HG02763 (cell line): ENCODE measurements around the gene CMA1.
"Not testable (repeated sequence)": the region's sequence is repeated elsewhere in the genome, so short reads cannot be mapped to it uniquely, and the experiment has no call there.

Experiments
- ATAC-seq: cut with Tn5 transposase; IDR thresholded peaks from one replicate; pipeline ENCODE4 v1.9.1; 2021; ENCODE audit warnings: mild to moderate bottlenecking, moderate library complexity; ENCODE audit not compliant: unreplicated experiment

The CMA1 gene, protein sequence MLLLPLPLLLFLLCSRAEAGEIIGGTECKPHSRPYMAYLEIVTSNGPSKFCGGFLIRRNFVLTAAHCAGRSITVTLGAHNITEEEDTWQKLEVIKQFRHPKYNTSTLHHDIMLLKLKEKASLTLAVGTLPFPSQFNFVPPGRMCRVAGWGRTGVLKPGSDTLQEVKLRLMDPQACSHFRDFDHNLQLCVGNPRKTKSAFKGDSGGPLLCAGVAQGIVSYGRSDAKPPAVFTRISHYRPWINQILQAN

GRCh38 chr14:24508155-24508840 lies at the start of gene CMA1:
CMA1 (minus strand) TSS chr14:24508265; CDS start chr14:24508235, 30 bp downstream.
- peak; percentile 70 for ATAC-seq

GRCh38 chr14:24556756-24557155 lies 48.7 kb upstream of the CMA1 start:
- no peak for ATAC-seq

DNA sequence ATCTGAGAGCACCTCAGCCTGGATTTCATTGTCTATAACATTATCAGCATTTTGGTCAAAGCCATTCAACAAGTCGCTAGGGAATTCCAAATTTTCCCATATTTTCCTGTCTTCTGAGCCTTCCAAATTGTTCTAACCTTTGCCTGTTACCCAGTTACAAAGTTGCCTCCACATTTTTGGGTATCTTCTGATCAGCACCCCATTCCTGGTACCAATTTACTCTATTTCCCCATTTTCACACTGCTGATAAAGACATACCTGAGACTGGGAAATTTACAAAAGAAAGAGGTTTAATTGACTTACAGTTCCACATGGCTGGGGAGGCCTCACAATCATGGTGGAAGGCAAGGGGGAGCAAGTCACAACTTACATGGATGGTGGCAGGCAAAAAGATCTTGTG lies 41.0 kb upstream of the CMA1 start:
- not testable (repeated sequence) for ATAC-seq

DNA sequence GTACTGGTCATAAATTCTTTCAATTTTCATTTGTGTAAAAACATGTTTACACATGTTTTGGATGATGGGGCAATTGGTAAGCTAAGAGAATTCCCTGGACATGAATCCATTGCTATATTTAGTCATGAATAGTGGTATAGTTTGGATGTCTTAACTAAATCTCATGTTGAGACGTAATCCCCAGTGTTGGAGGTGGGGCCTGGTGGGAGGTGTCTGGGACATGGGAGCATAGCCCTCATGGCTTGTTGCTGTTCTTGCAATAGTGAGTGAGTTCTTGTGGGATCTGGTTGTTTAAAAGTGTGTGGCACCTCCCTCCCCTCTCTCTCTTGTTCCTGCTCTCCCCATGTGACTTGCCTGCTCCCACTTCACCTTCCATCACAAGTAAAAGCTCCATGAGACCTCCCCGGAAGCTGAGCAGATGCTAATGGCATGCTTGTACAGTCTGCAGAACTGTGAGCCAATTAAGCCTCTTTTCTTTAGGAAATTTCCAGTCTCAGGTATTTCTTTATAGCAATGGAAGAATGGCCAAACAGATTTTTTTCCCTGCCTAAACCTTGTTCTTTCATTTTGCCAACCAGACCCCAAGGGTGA lies 34.4 kb upstream of the CMA1 start:
- no peak for ATAC-seq

GRCh38 chr14:24535737-24536136 lies 27.7 kb upstream of the CMA1 start:
- ATAC-seq = no peak

GRCh38 chr14:24534286-24534685 lies 26.2 kb upstream of the CMA1 start:
- no peak for ATAC-seq

- ATAC-seq = not testable (repeated sequence)
Observed at GRCh38 chr14:24525877-24526620, 18.0 kb upstream of the CMA1 start.

DNA sequence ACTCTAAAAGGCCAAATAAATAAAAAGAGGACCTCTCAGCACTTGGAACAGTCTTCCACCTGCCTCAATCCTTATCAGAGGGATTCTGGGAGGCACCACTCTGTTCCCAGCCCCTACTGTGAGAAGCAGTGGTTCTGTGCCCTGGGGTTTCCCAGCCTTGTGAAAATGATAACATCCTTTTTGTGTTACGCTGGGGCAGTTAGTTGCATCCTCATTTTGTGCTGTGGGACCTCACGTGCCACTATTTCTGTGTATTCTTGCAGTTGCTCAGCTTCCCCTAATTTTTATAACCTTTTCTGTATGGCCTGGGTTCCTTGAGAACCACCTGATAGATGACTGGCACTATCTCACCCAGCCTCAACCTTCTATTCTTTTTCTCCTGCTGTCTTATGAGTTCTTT lies 10.8 kb upstream of the CMA1 start:
- ATAC-seq = no peak

- no peak for ATAC-seq
Observed at GRCh38 chr14:24514209-24514608, 6.1 kb upstream of the CMA1 start.

GRCh38 chr14:24513009-24513408 lies 4.9 kb upstream of the CMA1 start:
- ATAC-seq = no peak

- ATAC-seq = no peak
Observed at GRCh38 chr14:24506443-24506842, 1.6 kb downstream of the CMA1 start.

DNA sequence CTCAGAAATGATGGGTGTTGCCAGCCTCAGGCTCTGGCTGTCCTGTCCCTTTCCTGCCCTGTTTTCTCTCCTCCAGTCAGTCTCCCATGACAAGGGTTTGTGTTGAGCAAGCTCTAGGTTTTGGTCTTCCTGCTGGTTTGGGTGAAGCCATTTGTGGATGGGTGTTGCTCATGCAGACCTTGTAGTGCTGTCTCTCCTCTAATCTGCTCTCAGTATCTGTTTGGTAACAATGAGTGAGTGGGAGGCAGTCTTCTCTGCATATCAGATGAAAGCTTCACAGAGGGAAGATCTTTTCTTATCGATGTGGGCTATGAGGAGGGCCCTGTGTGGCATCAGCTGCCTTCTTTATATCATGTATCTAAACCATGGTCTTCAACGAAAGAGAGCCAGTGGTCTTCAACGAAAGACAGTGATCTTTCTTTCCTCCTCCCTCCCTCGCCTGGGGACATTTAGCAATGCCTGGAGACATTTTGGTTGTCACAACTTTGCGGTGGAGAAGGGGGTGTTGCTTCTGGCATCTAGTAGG lies 3.6 kb downstream of the CMA1 start:
- no peak for ATAC-seq

GRCh38 chr14:24491586-24492408 lies 16.3 kb downstream of the CMA1 start:
- ATAC-seq = not testable (repeated sequence)

GRCh38 chr14:24483604-24484252 lies 24.3 kb downstream of the CMA1 start:
- no peak for ATAC-seq

- not testable (repeated sequence) for ATAC-seq
Observed at GRCh38 chr14:24482699-24483303, 25.3 kb downstream of the CMA1 start.

DNA sequence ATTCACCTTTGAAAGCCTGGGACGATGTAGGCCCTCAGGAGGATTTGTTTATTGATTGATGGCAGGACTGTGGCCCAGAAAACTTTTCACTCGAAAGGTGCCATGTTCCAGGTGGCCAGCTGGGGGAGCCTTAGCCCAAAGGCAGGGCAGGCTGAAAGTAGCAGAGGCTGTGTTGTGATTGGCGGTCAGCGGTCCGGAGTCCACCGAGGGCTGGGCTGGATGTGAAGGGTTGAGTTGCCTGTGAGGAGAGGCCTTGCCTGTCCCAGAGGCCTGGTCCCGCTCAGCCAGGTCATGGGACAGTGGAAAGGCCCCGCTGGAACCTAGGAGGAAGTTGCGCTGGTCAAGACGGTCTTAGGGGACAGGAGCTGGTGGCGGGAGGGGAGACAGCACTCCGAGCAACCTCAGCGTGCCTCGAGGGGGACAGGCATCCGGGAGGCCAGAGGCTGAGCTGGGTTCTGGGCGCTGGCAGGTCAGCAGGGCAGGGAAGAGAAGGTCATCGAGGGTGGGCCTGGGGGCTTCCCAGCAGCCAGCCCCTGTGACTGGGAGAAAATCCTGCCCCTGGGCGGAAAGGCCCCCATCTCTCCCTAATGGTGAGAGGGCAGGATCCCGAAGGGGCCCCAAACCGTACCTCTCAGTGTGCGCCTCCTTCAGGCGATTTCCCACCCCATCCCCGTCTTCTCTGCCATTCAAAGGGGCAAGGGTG lies 26.3 kb downstream of the CMA1 start:
- peak; percentile 71 for ATAC-seq

- not testable (repeated sequence) for ATAC-seq
Observed at GRCh38 chr14:24479999-24480398, 28.1 kb downstream of the CMA1 start.

DNA sequence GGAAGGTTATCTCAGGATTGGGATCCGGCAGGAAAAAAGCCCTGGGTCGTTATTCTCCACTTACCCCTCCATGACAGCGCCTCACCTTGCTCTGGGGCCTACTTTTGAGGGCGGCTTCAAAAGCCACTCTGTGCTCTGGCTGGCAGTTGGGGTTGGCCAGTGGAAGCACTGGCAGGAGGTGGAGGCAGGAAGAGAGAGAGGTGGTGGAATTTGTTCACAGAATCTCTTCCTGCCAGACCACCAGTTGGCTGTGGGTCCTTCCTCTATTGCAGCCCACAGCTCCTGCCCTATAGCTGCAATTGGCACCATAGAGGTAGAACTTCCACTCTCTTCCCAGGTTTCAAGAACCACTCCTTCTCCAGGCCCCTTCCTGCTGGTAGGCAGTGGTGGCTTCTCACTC lies 32.8 kb downstream of the CMA1 start:
- ATAC-seq = no peak

DNA sequence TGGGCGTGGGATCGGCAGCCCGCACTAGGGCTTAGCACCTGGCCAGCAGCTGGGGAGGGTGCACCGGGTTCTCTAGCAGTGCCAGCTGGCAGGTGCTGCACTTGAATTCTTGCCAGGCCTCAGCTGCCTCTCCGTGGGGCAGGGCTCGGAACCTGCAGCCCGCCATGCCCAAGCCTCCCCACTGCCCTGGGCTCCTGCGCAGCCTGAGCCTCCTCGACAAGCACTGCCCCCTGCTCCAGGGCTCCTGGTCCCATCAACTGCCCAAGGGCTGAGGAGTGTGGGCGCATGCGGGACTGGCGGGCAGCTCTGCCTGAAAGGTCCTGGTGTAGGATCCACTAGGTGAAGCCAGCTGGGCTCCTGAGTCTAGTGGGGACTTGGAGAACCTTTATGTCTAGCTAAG lies 34.9 kb downstream of the CMA1 start:
- ATAC-seq = no peak
